ENCODE results near the gene FOXJ1. TPM values are rescaled to one million over a fixed set of nuclear protein-coding genes. Genes with fewer than 3 reads are reported as not detected.

FOXJ1 gene
- total and polyA plus RNA-seq, 9 donors: 0.05 to 1.1 (median 0.12) TPM

GRCh38 chr17:76106703-76107102, 34.3 kb downstream of the FOXJ1 start:
- H3K27me3 ChIP-seq (ENCODE audit: control insufficient read depth, insufficient read depth, low read length): no peaks in the 10 kb centered on the region
- peaks cover 23% of the 10 kb centered on the region for H3K4me1 ChIP-seq (ENCODE audit: control insufficient read depth, insufficient read depth, low read length)
- H3K27ac ChIP-seq (ENCODE audit: low read length): peak overlapping the region; percentile 31
- H3K36me3 ChIP-seq (ENCODE audit: control insufficient read depth, insufficient read depth, low read length): peaks cover 5% of the 10 kb centered on the region
- H3K4me3 ChIP-seq (ENCODE audit: low read length): no peak overlapping the region
- DNase-seq: no peak
- WGBS (ENCODE audit: insufficient coverage): no CpG with 5 or more reads among the region's 3 CpGs
- H3K9me3 ChIP-seq (replicated peaks; ENCODE audit: control insufficient read depth, low read depth, low read length): no peaks in the 10 kb centered on the region

DNA sequence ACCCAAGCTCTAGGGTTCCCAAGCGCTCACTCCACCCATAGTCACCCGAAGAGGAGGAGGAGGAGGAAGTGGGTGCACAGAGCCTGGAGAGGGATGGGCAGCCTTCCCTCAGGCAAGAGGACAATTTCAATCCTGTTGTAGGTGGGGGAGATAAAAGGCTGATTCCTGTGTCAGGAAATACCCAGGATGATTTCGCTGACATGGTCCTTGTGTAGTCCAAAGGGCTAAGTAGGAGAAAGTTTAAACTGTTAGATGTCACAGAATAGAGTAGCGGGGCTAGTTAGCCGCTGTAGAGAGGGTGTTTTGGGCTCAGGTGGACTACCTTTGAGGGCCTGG, 36.2 kb downstream of the FOXJ1 start:
- no peak overlapping the region for H3K4me3 ChIP-seq (ENCODE audit: low read length)
- H3K36me3 ChIP-seq (ENCODE audit: control insufficient read depth, insufficient read depth, low read length): peaks cover 21% of the 10 kb centered on the region
- H3K27me3 ChIP-seq (ENCODE audit: control insufficient read depth, insufficient read depth, low read length): no peaks in the 10 kb centered on the region
- no peak for DNase-seq
- no peak overlapping the region for H3K27ac ChIP-seq (ENCODE audit: low read length)
- peaks cover 23% of the 10 kb centered on the region for H3K4me1 ChIP-seq (ENCODE audit: control insufficient read depth, insufficient read depth, low read length)
- H3K9me3 ChIP-seq (replicated peaks; ENCODE audit: control insufficient read depth, low read depth, low read length): no peaks in the 10 kb centered on the region
- 75% methylated on average over 2 of the region's 5 CpGs for WGBS (ENCODE audit: insufficient coverage)

GRCh38 chr17:76104140-76104895, 36.7 kb downstream of the FOXJ1 start:
- Histone ChIP-seq H3K9me3 (replicated peaks; ENCODE audit: control insufficient read depth, low read depth, low read length) (no peaks in the 10 kb centered on the region), H3K27me3 (ENCODE audit: control insufficient read depth, insufficient read depth, low read length) (no peaks in the 10 kb centered on the region), H3K4me3 (ENCODE audit: low read length) (peak overlapping the region; percentile 82), H3K4me1 (ENCODE audit: control insufficient read depth, insufficient read depth, low read length) (peaks cover 23% of the 10 kb centered on the region), H3K36me3 (ENCODE audit: control insufficient read depth, insufficient read depth, low read length) (peaks cover 27% of the 10 kb centered on the region), H3K27ac (ENCODE audit: low read length) (peak overlapping the region; percentile 86)
- DNase-seq: no peak
- 85% methylated on average over 15 of the region's 29 CpGs for WGBS (ENCODE audit: insufficient coverage)

DNA sequence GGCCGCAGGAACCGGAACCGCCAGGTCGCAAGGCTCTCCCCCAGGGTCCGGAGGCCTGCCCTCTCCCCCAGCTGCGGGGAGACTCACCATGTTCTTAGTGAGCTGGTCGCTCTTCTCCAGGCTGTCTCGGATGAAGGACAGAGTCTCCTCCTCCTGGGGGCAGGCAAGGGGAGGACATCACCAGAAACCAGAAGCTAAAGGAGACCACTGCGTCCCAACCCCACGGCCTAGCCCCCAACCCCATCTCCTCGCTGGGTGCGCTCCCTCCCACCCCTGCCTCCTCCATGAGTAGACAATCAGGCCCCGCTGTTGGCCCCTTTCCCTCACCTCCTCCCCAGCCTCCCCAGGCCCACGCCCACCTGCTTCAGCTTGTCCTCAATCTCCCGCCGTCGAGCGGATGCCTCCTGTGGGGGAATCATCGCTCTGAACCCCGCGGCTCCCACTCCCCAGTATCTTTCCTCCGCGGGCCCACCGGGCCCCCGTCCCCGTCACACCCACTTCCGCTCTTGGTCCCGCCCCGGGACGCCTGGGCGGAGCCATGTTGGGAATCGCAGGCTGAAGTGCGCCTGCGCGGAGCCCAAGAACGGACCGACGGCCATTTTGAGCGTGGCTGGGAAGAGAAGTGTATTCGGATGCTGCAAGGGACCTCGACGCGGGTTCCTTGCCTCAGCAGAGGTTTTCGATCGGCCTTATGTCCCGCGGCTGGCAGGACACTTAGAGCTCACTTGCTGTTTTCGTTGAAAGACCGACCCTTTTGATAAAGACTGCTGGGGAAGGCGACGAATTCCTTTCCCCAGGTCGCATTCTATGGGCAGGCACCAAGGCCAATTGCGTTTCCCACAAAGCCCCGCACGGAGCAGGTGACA, 37.5 kb downstream of the FOXJ1 start, which contains the start of gene EXOC7:
Gene EXOC7, minus strand, starts transcription at position 514 of the 866 bp plus-strand sequence. Its CDS starts 95 bp downstream, at position 419.
- peak; percentile 97 for DNase-seq
- Histone ChIP-seq H3K27me3 (ENCODE audit: control insufficient read depth, insufficient read depth, low read length) (no peaks in the 10 kb centered on the region), H3K9me3 (replicated peaks; ENCODE audit: control insufficient read depth, low read depth, low read length) (no peaks in the 10 kb centered on the region), H3K27ac (ENCODE audit: low read length) (peak within 1 kb of the TSS; percentile 86), H3K36me3 (ENCODE audit: control insufficient read depth, insufficient read depth, low read length) (peaks cover 31% of the 10 kb centered on the region), H3K4me1 (ENCODE audit: control insufficient read depth, insufficient read depth, low read length) (peaks cover 23% of the 10 kb centered on the region), H3K4me3 (ENCODE audit: low read length) (peak within 1 kb of the TSS; percentile 82)
- WGBS (ENCODE audit: insufficient coverage): 4% methylated on average over 52 of the region's 55 CpGs

GRCh38 chr17:76102944-76103273, 38.1 kb downstream of the FOXJ1 start:
- DNase-seq: no peak

GRCh38 chr17:76097716-76098295, 43.2 kb downstream of the FOXJ1 start:
- peaks cover 79% of the 10 kb centered on the region for H3K36me3 ChIP-seq (ENCODE audit: control insufficient read depth, insufficient read depth, low read length)
- no peak overlapping the region for H3K27ac ChIP-seq (ENCODE audit: low read length)
- no peak for DNase-seq
- WGBS (ENCODE audit: insufficient coverage): 95% methylated on average over 17 of the region's 19 CpGs
- no peak overlapping the region for H3K4me3 ChIP-seq (ENCODE audit: low read length)
- peaks cover 8% of the 10 kb centered on the region for H3K4me1 ChIP-seq (ENCODE audit: control insufficient read depth, insufficient read depth, low read length)
- H3K9me3 ChIP-seq (replicated peaks; ENCODE audit: control insufficient read depth, low read depth, low read length): no peaks in the 10 kb centered on the region
- no peaks in the 10 kb centered on the region for H3K27me3 ChIP-seq (ENCODE audit: control insufficient read depth, insufficient read depth, low read length)

More at GRCh38 chr17:76102944-76103273, 38.1 kb downstream of the FOXJ1 start:
- H3K27ac ChIP-seq (ENCODE audit: low read length): peak overlapping the region; percentile 86
- H3K27me3 ChIP-seq (ENCODE audit: control insufficient read depth, insufficient read depth, low read length): no peaks in the 10 kb centered on the region
- H3K9me3 ChIP-seq (replicated peaks; ENCODE audit: control insufficient read depth, low read depth, low read length): no peaks in the 10 kb centered on the region
- H3K36me3 ChIP-seq (ENCODE audit: control insufficient read depth, insufficient read depth, low read length): peaks cover 35% of the 10 kb centered on the region
- peak overlapping the region; percentile 82 for H3K4me3 ChIP-seq (ENCODE audit: low read length)
- H3K4me1 ChIP-seq (ENCODE audit: control insufficient read depth, insufficient read depth, low read length): peaks cover 23% of the 10 kb centered on the region
- 0% methylated on average over 1 of the region's 4 CpGs for WGBS (ENCODE audit: insufficient coverage)

- no peak overlapping the region for H3K4me3 ChIP-seq (ENCODE audit: low read length)
- WGBS (ENCODE audit: insufficient coverage): 96% methylated on average over 10 of the region's 13 CpGs
- no peaks in the 10 kb centered on the region for H3K4me1 ChIP-seq (ENCODE audit: control insufficient read depth, insufficient read depth, low read length)
- DNase-seq: no peak
- H3K9me3 ChIP-seq (replicated peaks; ENCODE audit: control insufficient read depth, low read depth, low read length): no peaks in the 10 kb centered on the region
- peaks cover 82% of the 10 kb centered on the region for H3K36me3 ChIP-seq (ENCODE audit: control insufficient read depth, insufficient read depth, low read length)
- no peak overlapping the region for H3K27ac ChIP-seq (ENCODE audit: low read length)
- no peaks in the 10 kb centered on the region for H3K27me3 ChIP-seq (ENCODE audit: control insufficient read depth, insufficient read depth, low read length)
Observed at GRCh38 chr17:76095943-76096342, 45.1 kb downstream of the FOXJ1 start.

DNA sequence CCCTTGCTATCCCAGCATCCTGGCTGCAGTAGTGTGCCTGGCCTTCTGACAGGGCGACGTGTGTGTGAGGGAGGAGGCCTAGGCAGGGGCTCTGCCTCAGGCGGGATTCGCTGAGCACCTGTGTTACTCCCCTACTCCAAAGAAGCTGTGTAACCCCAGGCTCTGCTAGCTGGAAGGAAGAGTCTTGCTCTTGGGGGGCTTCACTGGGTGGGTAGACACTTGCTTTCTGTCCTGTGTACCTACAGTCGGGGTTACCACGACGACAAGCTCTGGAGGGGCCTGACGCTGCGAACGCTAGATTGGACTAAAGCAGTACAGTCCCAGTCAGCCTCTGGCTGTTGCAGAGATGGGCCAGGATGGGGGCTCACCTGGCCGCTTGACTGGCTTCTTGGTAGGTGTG, 47.0 kb downstream of the FOXJ1 start:
- Histone ChIP-seq H3K9me3 (replicated peaks; ENCODE audit: control insufficient read depth, low read depth, low read length) (no peaks in the 10 kb centered on the region), H3K27ac (ENCODE audit: low read length) (no peak overlapping the region), H3K27me3 (ENCODE audit: control insufficient read depth, insufficient read depth, low read length) (no peaks in the 10 kb centered on the region), H3K4me1 (ENCODE audit: control insufficient read depth, insufficient read depth, low read length) (no peaks in the 10 kb centered on the region), H3K4me3 (ENCODE audit: low read length) (no peak overlapping the region), H3K36me3 (ENCODE audit: control insufficient read depth, insufficient read depth, low read length) (peaks cover 84% of the 10 kb centered on the region)
- WGBS (ENCODE audit: insufficient coverage): 95% methylated on average over 6 of the region's 11 CpGs
- DNase-seq: no peak

- no peak for DNase-seq
- H3K4me1 ChIP-seq (ENCODE audit: control insufficient read depth, insufficient read depth, low read length): no peaks in the 10 kb centered on the region
- no peaks in the 10 kb centered on the region for H3K9me3 ChIP-seq (replicated peaks; ENCODE audit: control insufficient read depth, low read depth, low read length)
- no peak overlapping the region for H3K27ac ChIP-seq (ENCODE audit: low read length)
- H3K27me3 ChIP-seq (ENCODE audit: control insufficient read depth, insufficient read depth, low read length): no peaks in the 10 kb centered on the region
- 86% methylated on average over 17 of the region's 20 CpGs for WGBS (ENCODE audit: insufficient coverage)
- no peak overlapping the region for H3K4me3 ChIP-seq (ENCODE audit: low read length)
- H3K36me3 ChIP-seq (ENCODE audit: control insufficient read depth, insufficient read depth, low read length): peaks cover 90% of the 10 kb centered on the region
Observed at GRCh38 chr17:76092526-76093413, 48.3 kb downstream of the FOXJ1 start.
